Parathyroid adenoma (tissue), 2 donors: ENCODE results near the gene LAPTM5.

Experiments
- H2AFZ ChIP-seq: fragments of 300-600 bp; sonication (generic); one replicate; pipeline ENCODE4 v1.7.0; 2017; ENCODE audit warnings: antibody characterized with exemption, mild to moderate bottlenecking
- H3K27ac ChIP-seq: fragments of 300-600 bp; sonication (generic); one replicate; pipeline ENCODE4 v1.7.0; 2017
- H3K27me3 ChIP-seq: fragments of 300-600 bp; sonication (generic); one replicate; pipeline ENCODE4 v1.7.0; 2017; ENCODE audit warnings: low read length; ENCODE audit not compliant: control insufficient read depth, insufficient read depth
- H3K36me3 ChIP-seq: fragments of 300-600 bp; sonication (generic); one replicate; pipeline ENCODE4 v1.7.0; 2017; ENCODE audit warnings: low read length; ENCODE audit not compliant: control insufficient read depth, insufficient read depth
- H3K4me1 ChIP-seq: fragments of 300-600 bp; sonication (generic); one replicate; pipeline ENCODE4 v1.7.0; 2017; ENCODE audit warnings: control low read depth
- H3K4me2 ChIP-seq: fragments of 300-600 bp; sonication (generic); one replicate; pipeline ENCODE4 v1.7.0; 2017; ENCODE audit warnings: low read length
- H3K4me3 ChIP-seq: fragments of 300-600 bp; sonication (generic); one replicate; pipeline ENCODE4 v1.7.0; 2017; ENCODE audit warnings: low read depth, low read length
- H3K79me2 ChIP-seq: fragments of 300-600 bp; sonication (generic); one replicate; pipeline ENCODE4 v1.7.0; 2017; ENCODE audit warnings: control low read depth
- H3K9ac ChIP-seq: fragments of 300-600 bp; sonication (generic); one replicate; pipeline ENCODE4 v1.7.0; 2017; ENCODE audit warnings: mild to moderate bottlenecking
- H3K9me3 ChIP-seq: fragments of 300-600 bp; sonication (generic); one replicate; pipeline ENCODE4 v1.7.0; 2017; ENCODE audit warnings: low read length; ENCODE audit not compliant: control insufficient read depth
- TF ChIP-seq, protein P1 (sequence below): fragments of 300-600 bp; sonication (generic); IDR thresholded peaks from one replicate; pipeline ENCODE4 v1.7.0; 2017; ENCODE audit warnings: antibody characterized with exemption, mild to moderate bottlenecking
- donor health status: primary hyperparathyroidism.

LAPTM5 gene

DNA sequence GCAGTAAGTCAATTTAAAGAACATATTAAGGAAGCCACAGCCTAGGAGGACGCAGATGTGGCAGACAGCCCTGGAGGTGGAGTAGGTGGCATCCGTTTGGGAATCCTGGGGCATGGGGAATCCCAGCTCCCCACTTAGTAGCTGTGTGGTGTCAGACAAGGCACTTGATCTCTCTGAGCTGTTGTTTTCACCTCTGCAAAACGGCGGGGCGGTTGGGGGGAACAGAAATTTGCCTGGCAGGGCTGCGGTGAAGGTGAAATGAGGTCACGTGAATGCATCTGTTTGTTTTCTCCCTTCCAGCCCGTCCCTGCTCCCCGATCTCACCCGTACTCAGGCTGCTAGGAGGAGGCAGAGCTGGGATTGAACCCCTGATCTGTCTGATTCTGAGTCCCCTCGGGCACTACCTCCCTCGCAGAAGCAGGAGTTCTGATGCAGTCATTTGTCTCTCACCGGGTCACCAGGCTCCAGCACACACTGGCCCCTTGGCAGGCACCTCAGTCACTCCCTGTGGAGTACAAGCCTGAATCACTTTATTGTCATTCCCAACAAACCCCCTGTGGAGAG is 2.2 kb upstream of the LAPTM5 start:
- no peak overlapping the region for H2AFZ ChIP-seq
- no peak overlapping the region for H3K27ac ChIP-seq
- H3K4me1 ChIP-seq = no peaks in the 10 kb centered on the region

DNA sequence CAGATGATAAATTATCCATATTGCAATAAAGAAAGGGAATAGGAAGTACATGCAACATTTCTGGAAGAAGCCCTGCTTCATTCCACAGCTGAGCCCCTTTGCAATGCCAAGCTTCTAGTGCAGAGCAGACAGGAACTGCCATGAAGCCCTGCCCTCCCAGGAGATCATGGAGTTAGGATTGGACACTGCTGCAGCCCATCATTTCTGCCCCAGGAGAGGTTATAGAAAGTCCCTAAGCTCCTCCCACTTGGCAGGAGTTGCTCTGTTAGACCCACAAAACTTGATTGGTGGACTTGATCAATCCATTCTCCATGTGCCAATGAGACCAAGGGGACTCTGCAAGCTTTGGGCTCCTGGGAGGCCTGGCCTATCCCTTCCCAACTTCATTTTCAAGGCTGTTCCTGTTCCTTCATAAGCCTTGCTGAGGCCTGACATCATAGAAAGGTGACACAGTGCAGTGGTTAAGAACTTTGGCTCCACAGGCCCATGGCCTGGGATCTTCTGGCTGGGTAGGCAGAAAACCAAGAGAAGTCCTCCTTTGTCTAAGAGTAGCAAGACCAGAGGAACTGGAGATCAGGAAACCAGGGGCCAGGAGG is 1.3 kb upstream of the LAPTM5 start:
- H3K9ac ChIP-seq = no peak overlapping the region
- H3K4me2 ChIP-seq = no peak overlapping the region
- H3K27me3 ChIP-seq = no peaks in the 10 kb centered on the region
- H3K4me1 ChIP-seq = no peaks in the 10 kb centered on the region
- H3K27ac ChIP-seq = no peak overlapping the region
- no peak overlapping the region for H2AFZ ChIP-seq
- H3K9me3 ChIP-seq = no peaks in the 10 kb centered on the region
- no peaks in the 10 kb centered on the region for H3K36me3 ChIP-seq
- TF ChIP-seq, protein P1, sequence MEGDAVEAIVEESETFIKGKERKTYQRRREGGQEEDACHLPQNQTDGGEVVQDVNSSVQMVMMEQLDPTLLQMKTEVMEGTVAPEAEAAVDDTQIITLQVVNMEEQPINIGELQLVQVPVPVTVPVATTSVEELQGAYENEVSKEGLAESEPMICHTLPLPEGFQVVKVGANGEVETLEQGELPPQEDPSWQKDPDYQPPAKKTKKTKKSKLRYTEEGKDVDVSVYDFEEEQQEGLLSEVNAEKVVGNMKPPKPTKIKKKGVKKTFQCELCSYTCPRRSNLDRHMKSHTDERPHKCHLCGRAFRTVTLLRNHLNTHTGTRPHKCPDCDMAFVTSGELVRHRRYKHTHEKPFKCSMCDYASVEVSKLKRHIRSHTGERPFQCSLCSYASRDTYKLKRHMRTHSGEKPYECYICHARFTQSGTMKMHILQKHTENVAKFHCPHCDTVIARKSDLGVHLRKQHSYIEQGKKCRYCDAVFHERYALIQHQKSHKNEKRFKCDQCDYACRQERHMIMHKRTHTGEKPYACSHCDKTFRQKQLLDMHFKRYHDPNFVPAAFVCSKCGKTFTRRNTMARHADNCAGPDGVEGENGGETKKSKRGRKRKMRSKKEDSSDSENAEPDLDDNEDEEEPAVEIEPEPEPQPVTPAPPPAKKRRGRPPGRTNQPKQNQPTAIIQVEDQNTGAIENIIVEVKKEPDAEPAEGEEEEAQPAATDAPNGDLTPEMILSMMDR = no peak
- H3K4me3 ChIP-seq = no peak overlapping the region
- no peaks in the 10 kb centered on the region for H3K79me2 ChIP-seq

More for the DNA sequence above, 2.2 kb upstream of the LAPTM5 start:
- TF ChIP-seq, protein P1 = no peak
- no peaks in the 10 kb centered on the region for H3K9me3 ChIP-seq
- no peak overlapping the region for H3K4me3 ChIP-seq
- no peaks in the 10 kb centered on the region for H3K79me2 ChIP-seq
- H3K4me2 ChIP-seq = no peak overlapping the region
- H3K36me3 ChIP-seq = no peaks in the 10 kb centered on the region
- no peak overlapping the region for H3K9ac ChIP-seq
- no peaks in the 10 kb centered on the region for H3K27me3 ChIP-seq

DNA sequence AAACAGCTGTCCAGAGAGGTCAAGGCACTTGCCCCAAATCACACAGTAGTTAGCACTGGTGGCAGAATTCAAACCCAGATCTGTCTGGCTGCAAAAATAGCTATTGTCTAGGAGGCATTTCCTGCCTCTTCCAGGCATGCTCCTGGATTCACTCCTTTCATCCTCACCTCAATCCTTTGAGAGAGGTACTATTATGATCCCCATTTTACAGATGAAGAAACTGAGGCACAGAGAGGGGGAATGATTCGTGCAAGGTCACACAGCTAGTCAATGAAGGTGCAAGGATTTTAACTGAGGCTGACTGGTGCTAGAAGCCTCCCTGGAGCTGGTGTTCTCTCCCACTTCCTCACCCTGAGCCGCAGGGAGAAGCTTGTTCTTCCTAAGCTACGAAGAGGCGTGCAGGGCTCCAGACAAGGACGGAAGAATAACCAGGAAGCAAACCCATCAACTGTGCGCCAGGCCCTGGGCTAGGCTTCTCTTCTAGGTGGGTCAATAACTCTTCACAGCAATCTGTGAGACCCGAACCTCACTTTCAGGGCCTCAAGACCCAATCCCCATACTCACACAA is 631 bp upstream of the LAPTM5 start:
- H3K27me3 ChIP-seq = no peaks in the 10 kb centered on the region
- no peaks in the 10 kb centered on the region for H3K9me3 ChIP-seq
- H3K79me2 ChIP-seq = no peaks in the 10 kb centered on the region
- H3K9ac ChIP-seq = no peak overlapping the region
- H3K4me3 ChIP-seq = no peak overlapping the region
- no peaks in the 10 kb centered on the region for H3K4me1 ChIP-seq
- H3K4me2 ChIP-seq = no peak overlapping the region
- TF ChIP-seq, protein P1 = no peak
- H3K27ac ChIP-seq = no peak overlapping the region
- no peak overlapping the region for H2AFZ ChIP-seq
- H3K36me3 ChIP-seq = no peaks in the 10 kb centered on the region

DNA sequence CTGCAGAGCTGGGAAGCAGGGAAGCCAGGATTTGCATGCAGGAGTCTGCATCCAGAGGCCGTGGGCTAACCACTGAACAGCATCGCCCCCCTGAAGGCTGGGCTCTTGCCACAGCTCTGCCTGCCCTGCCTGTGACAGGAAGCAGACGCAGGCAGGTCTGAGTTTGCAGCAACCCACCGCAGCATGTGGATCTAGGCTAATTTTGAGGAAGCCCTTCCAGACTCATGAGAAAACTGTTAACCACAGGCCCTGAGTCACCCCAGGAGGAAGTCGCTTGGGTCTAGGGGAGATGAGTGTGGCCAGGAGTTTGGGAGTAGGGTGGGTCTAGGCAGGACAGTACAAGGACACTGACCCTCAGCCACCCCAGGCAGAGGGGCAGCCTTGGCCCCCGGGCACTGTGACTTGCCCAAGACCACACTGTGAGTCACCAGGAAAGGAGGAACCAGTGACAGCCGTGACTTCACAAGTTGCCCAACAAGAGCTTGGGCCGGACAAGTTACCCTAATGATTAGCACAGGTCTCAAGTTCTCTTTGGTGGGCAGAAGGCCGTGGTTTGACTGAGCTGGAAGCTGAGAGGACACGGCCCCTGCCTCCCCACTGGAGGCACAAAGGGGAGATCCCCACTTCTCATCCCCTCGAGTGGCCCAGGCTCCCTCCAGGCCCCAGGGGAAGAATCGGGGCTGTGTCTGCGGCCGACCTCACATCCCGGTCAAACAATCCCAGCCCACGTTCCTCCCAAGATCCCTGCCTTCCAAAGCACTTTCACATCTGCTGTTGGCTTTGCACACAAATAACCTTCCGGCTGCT is 826 bp downstream of the LAPTM5 start:
- no peaks in the 10 kb centered on the region for H3K27me3 ChIP-seq
- no peak overlapping the region for H3K9ac ChIP-seq
- no peaks in the 10 kb centered on the region for H3K9me3 ChIP-seq
- H2AFZ ChIP-seq = no peak overlapping the region
- TF ChIP-seq, protein P1 = no peak
- peak overlapping the region; percentile 44 for H3K27ac ChIP-seq
- H3K79me2 ChIP-seq = no peaks in the 10 kb centered on the region
- H3K4me1 ChIP-seq = no peaks in the 10 kb centered on the region
- H3K4me3 ChIP-seq = peak overlapping the region; percentile 12
- no peaks in the 10 kb centered on the region for H3K36me3 ChIP-seq
- H3K4me2 ChIP-seq = peak overlapping the region; percentile 22
